Mesendoderm (in vitro differentiated cells): ENCODE data around the gene ZMYM2.

ENCODE experiments used
- DNase-seq: peaks from one replicate; pipeline ENCODE4 v3.0.0; 2013
- H2AK5ac ChIP-seq: 2 replicates; pipeline ENCODE4 v1.6.1; 2013; ENCODE audit warnings: low read length, inconsistent platforms
- H2BK120ac ChIP-seq: 2 replicates; pipeline ENCODE4 v1.6.1; 2013; ENCODE audit warnings: low read depth, mild to moderate bottlenecking, low read length, moderate library complexity, mixed read lengths
- H2BK15ac ChIP-seq: replicated peaks from 2 replicates; pipeline ENCODE4 v1.6.1; 2013; ENCODE audit warnings: low read depth, mild to moderate bottlenecking, moderate library complexity
- H2BK5ac ChIP-seq: 2 replicates; pipeline ENCODE4 v1.6.1; 2013; ENCODE audit warnings: low read length, inconsistent platforms
- H3K18ac ChIP-seq: 2 replicates; pipeline ENCODE4 v1.6.1; 2013; ENCODE audit warnings: mild to moderate bottlenecking, low read length, mixed read lengths
- H3K23ac ChIP-seq: one replicate; pipeline ENCODE4 v1.6.1; 2013; ENCODE audit warnings: low read length
- H3K27ac ChIP-seq: 2 replicates; pipeline ENCODE4 v1.5.1; 2013; ENCODE audit warnings: low read depth, mild to moderate bottlenecking, inconsistent platforms, low read length, moderate library complexity
- H3K27me3 ChIP-seq: 2 replicates; pipeline ENCODE4 v1.6.1; 2013; ENCODE audit warnings: low read length, control low read depth, mild to moderate bottlenecking, inconsistent platforms; ENCODE audit not compliant: insufficient read depth, poor library complexity
- H3K36me3 ChIP-seq: 2 replicates; pipeline ENCODE4 v1.6.1; 2013; ENCODE audit warnings: low read length, inconsistent platforms; ENCODE audit not compliant: control insufficient read depth, insufficient read depth
- H3K4ac ChIP-seq: one replicate; pipeline ENCODE4 v1.6.1; 2013; ENCODE audit warnings: low read depth, mild to moderate bottlenecking, low read length, moderate library complexity
- H3K4me1 ChIP-seq: 2 replicates; pipeline ENCODE4 v1.6.1; 2013; ENCODE audit warnings: low read depth, low read length, inconsistent platforms; ENCODE audit not compliant: control insufficient read depth
- H3K4me2 ChIP-seq: 2 replicates; pipeline ENCODE4 v1.6.1; 2013; ENCODE audit warnings: low read length
- H3K4me3 ChIP-seq: 2 replicates; pipeline ENCODE4 v1.5.1; 2013; ENCODE audit warnings: mild to moderate bottlenecking, low read length
- H3K56ac ChIP-seq: one replicate; pipeline ENCODE4 v1.6.1; 2013; ENCODE audit warnings: low read length
- H3K79me1 ChIP-seq: 2 replicates; pipeline ENCODE4 v1.6.1; 2013; ENCODE audit warnings: low read length, inconsistent platforms
- H3K79me2 ChIP-seq: 2 replicates; pipeline ENCODE4 v1.6.1; 2013; ENCODE audit warnings: mild to moderate bottlenecking, low read length; ENCODE audit not compliant: control insufficient read depth, insufficient read depth
- H3K9ac ChIP-seq: 2 replicates; pipeline ENCODE4 v1.6.1; 2013; ENCODE audit warnings: low read length, inconsistent platforms
- H4K5ac ChIP-seq: one replicate; pipeline ENCODE4 v1.6.1; 2013; ENCODE audit warnings: low read length
- H4K8ac ChIP-seq: one replicate; pipeline ENCODE4 v1.6.1; 2013; ENCODE audit warnings: low read depth, mild to moderate bottlenecking, control low read depth, low read length, moderate library complexity
- WGBS: extraction: QIAGEN DNeasy Blood & Tissue Kit; methylation state at CpG from one replicate; pipeline ENCODE4 v1.1.7; 2013; ENCODE audit warnings: low lambda C conversion rate, missing lambda C conversion rate; ENCODE audit not compliant: insufficient coverage; ENCODE audit errors: extremely low coverage; 5-methylcytosine and 5-hydroxymethylcytosine counted together

The ZMYM2 gene

GRCh38 chr13:20053016-20053415 lies 94.5 kb downstream of the ZMYM2 start:
- Histone ChIP-seq H3K4me1 (no peaks in the 10 kb centered on the region), H3K36me3 (peaks cover 2% of the 10 kb centered on the region), H3K27ac (no peak overlapping the region), H4K8ac (no peak overlapping the region), H3K79me2 (no peaks in the 10 kb centered on the region), H3K27me3 (no peaks in the 10 kb centered on the region), H3K18ac (no peak overlapping the region), H3K9ac (no peak overlapping the region), H2BK120ac (no peak overlapping the region), H2AK5ac (no peak overlapping the region), H3K56ac (no peak overlapping the region), H4K5ac (no peak overlapping the region), H2BK5ac (no peak overlapping the region), H3K23ac (no peak overlapping the region), H3K79me1 (peaks cover 6% of the 10 kb centered on the region), H3K4ac (no peak overlapping the region), H3K4me2 (no peak overlapping the region), H2BK15ac (no peak overlapping the region), H3K4me3 (no peak overlapping the region)
- DNase-seq, result no peak
- WGBS, result no CpG with 5 or more reads among the region's 3 CpGs

DNA sequence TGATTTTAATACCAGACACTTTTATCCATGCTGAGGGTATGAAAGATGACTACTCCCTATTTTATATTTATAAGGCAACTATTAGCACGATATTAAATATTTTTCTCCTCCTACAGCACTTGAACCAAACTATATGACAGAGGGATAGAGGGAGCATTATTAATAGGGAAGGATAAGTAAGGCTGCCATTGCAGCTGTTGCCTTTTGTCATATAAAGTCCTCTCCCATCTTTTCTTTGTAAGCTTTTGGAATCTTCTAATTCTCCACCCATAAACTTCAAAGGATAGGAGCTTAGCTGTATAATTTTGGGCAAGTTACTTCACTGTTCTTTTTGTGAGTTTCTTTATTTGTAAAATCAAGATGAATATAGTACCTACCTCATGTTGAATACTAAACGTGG lies 95.4 kb downstream of the ZMYM2 start:
- no peak overlapping the region for H3K4ac ChIP-seq
- no peak overlapping the region for H2AK5ac ChIP-seq
- DNase-seq, result no peak
- H4K5ac ChIP-seq, result no peak overlapping the region
- H2BK5ac ChIP-seq, result no peak overlapping the region
- WGBS, result no CpG with 5 or more reads among the region's 2 CpGs
- no peak overlapping the region for H3K56ac ChIP-seq
- no peak overlapping the region for H3K4me3 ChIP-seq
- H2BK15ac ChIP-seq, result no peak overlapping the region
- no peak overlapping the region for H3K27ac ChIP-seq
- H3K27me3 ChIP-seq, result no peaks in the 10 kb centered on the region
- no peak overlapping the region for H3K18ac ChIP-seq
- H3K36me3 ChIP-seq, result peaks cover 2% of the 10 kb centered on the region
- H3K23ac ChIP-seq, result no peak overlapping the region
- H3K4me1 ChIP-seq, result no peaks in the 10 kb centered on the region
- no peak overlapping the region for H2BK120ac ChIP-seq
- H3K79me2 ChIP-seq, result no peaks in the 10 kb centered on the region
- peaks cover 6% of the 10 kb centered on the region for H3K79me1 ChIP-seq
- no peak overlapping the region for H4K8ac ChIP-seq
- H3K4me2 ChIP-seq, result no peak overlapping the region
- H3K9ac ChIP-seq, result no peak overlapping the region

- H3K18ac ChIP-seq, result no peak overlapping the region
- DNase-seq, result no peak
- H3K4me1 ChIP-seq, result no peaks in the 10 kb centered on the region
- H3K9ac ChIP-seq, result no peak overlapping the region
- no peak overlapping the region for H3K27ac ChIP-seq
- H3K56ac ChIP-seq, result no peak overlapping the region
- WGBS, result no CpG with 5 or more reads among the region's 2 CpGs
- no peak overlapping the region for H2BK120ac ChIP-seq
- no peak overlapping the region for H4K5ac ChIP-seq
- no peak overlapping the region for H3K4ac ChIP-seq
- peaks cover 6% of the 10 kb centered on the region for H3K79me1 ChIP-seq
- H2BK5ac ChIP-seq, result no peak overlapping the region
- no peak overlapping the region for H2BK15ac ChIP-seq
- H3K79me2 ChIP-seq, result no peaks in the 10 kb centered on the region
- no peak overlapping the region for H3K4me3 ChIP-seq
- no peaks in the 10 kb centered on the region for H3K27me3 ChIP-seq
- H3K23ac ChIP-seq, result no peak overlapping the region
- H2AK5ac ChIP-seq, result no peak overlapping the region
- no peak overlapping the region for H4K8ac ChIP-seq
- H3K36me3 ChIP-seq, result peaks cover 5% of the 10 kb centered on the region
- no peak overlapping the region for H3K4me2 ChIP-seq
Measured at GRCh38 chr13:20054586-20054985, 96.1 kb downstream of the ZMYM2 start.

DNA sequence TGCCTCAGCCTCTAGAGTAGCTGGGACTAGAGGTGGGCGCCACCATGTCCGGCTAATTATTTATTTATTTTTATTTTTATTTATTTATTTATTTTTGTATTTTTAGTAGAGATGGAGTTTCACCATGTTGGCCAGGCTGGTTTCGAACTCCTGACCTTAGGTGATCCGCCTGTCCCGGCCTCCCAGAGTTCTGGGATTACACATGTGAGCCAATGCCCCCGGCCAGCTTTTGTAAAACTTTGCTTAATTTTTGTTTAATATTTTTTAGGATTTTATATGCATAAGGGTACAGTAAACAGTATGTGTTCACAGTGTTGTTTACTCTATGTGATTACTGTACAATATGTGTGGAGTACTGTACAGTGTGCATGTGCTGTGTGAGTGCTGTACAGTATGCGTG lies 98.7 kb downstream of the ZMYM2 start:
- no peak overlapping the region for H3K27ac ChIP-seq
- H3K79me2 ChIP-seq, result no peaks in the 10 kb centered on the region
- H3K4me3 ChIP-seq, result no peak overlapping the region
- no peak overlapping the region for H2AK5ac ChIP-seq
- no peak overlapping the region for H3K56ac ChIP-seq
- H2BK15ac ChIP-seq, result no peak overlapping the region
- H3K4me1 ChIP-seq, result no peaks in the 10 kb centered on the region
- WGBS, result no CpG with 5 or more reads among the region's 7 CpGs
- no peak for DNase-seq
- H3K36me3 ChIP-seq, result peaks cover 7% of the 10 kb centered on the region
- no peak overlapping the region for H3K4ac ChIP-seq
- H3K27me3 ChIP-seq, result no peaks in the 10 kb centered on the region
- H4K5ac ChIP-seq, result no peak overlapping the region
- no peak overlapping the region for H4K8ac ChIP-seq
- no peak overlapping the region for H2BK5ac ChIP-seq
- no peak overlapping the region for H2BK120ac ChIP-seq
- H3K23ac ChIP-seq, result no peak overlapping the region
- H3K79me1 ChIP-seq, result peaks cover 6% of the 10 kb centered on the region
- H3K18ac ChIP-seq, result no peak overlapping the region
- no peak overlapping the region for H3K4me2 ChIP-seq
- H3K9ac ChIP-seq, result no peak overlapping the region

DNA sequence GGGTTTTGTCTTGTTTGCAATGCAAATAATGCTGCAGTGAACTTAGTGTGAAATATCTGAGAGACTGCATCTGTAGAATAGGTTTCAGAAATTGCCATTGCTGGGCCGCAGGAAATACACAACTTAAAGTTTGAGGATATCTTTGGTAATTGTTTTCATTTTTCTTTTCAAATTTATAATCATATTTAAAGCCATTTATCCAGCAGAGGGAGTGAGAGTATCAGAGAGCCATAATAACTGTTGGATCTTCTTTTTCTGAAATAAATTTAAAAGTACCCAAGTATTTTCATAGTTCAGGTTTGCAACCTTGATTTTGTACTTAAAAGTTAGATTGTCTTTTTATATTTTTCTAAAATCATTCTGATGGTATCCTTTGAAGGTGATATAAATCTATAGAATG lies 99.4 kb downstream of the ZMYM2 start:
- Histone ChIP-seq H3K23ac (no peak overlapping the region), H3K4me3 (no peak overlapping the region), H3K4me1 (no peaks in the 10 kb centered on the region), H2BK15ac (no peak overlapping the region), H2AK5ac (no peak overlapping the region), H4K8ac (no peak overlapping the region), H3K27ac (no peak overlapping the region), H3K9ac (no peak overlapping the region), H3K79me2 (no peaks in the 10 kb centered on the region), H3K79me1 (peaks cover 5% of the 10 kb centered on the region), H3K4ac (no peak overlapping the region), H3K18ac (no peak overlapping the region), H3K36me3 (peaks cover 7% of the 10 kb centered on the region), H3K56ac (no peak overlapping the region), H4K5ac (no peak overlapping the region), H3K4me2 (no peak overlapping the region), H2BK120ac (no peak overlapping the region), H2BK5ac (no peak overlapping the region), H3K27me3 (no peaks in the 10 kb centered on the region)
- WGBS, result no CpG with 5 or more reads among the region's 1 CpG
- no peak for DNase-seq

DNA sequence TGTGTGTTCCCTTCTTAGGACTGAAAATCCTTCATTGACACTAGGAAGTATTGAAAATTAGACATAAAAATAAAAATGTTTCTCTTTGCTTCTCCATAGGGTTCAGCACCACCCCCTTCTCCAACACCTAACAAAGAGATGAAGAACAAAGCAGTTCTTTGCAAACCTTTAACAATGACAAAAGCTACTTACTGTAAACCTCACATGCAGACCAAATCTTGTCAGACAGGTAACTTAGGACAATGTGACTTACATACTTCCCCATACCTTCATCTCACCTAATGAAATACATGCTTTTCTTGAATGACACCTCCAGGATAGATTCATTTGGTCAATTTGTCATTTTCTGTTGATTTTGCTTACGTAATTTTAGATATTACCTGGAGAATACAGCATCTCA lies 99.9 kb downstream of the ZMYM2 start:
- Histone ChIP-seq H3K4me1 (no peaks in the 10 kb centered on the region), H3K79me2 (no peaks in the 10 kb centered on the region), H4K5ac (no peak overlapping the region), H2BK5ac (no peak overlapping the region), H3K56ac (no peak overlapping the region), H3K27ac (no peak overlapping the region), H3K4me3 (no peak overlapping the region), H3K4me2 (no peak overlapping the region), H3K9ac (no peak overlapping the region), H3K18ac (no peak overlapping the region), H2BK15ac (no peak overlapping the region), H2AK5ac (no peak overlapping the region), H4K8ac (no peak overlapping the region), H3K4ac (no peak overlapping the region), H3K36me3 (peaks cover 7% of the 10 kb centered on the region), H3K79me1 (peaks cover 4% of the 10 kb centered on the region), H3K27me3 (no peaks in the 10 kb centered on the region), H3K23ac (no peak overlapping the region), H2BK120ac (no peak overlapping the region)
- DNase-seq, result no peak
- no CpG with 5 or more reads among the region's 1 CpG for WGBS
